ENCODE results near the gene NEDD4L. TPM values are rescaled to one million over a fixed set of nuclear protein-coding genes. Genes with fewer than 3 reads are reported as not detected.

NEDD4L gene
- polyA plus RNA-seq, 1 of the 3 experiments (the other 2 are of a cell fraction) = 13.2 TPM

GRCh38 chr18:58228176-58228575 is 184.2 kb downstream of the NEDD4L start:
- Histone ChIP-seq H3K9me2 (no peaks in the 10 kb centered on the region), H3K36me3 (replicated peaks in 1 of 2; ENCODE audit: control insufficient read depth in 1 of 2, insufficient read depth in 2 of 2, low read length in 1 of 2) (no peaks in the 10 kb centered on the region), H3K27ac (ENCODE audit: low read depth in 2 of 2, low read length in 1 of 2) (no peak overlapping the region), H2AFZ (ENCODE audit: low read depth) (no peak overlapping the region), H3K79me2 (ENCODE audit: insufficient read depth) (no peaks in the 10 kb centered on the region), H3K4me3 (ENCODE audit: low read depth in 2 of 2, low read length in 1 of 2) (no peak overlapping the region), H3K4me2 (no peak overlapping the region), H3K27me3 (ENCODE audit: insufficient read depth) (no peaks in the 10 kb centered on the region), H3F3A (replicated peaks; ENCODE audit: insufficient read depth) (peaks cover 10% of the 10 kb centered on the region), H3K4me1 (ENCODE audit: control insufficient read depth in 1 of 2, insufficient read depth in 2 of 2, low read depth in 1 of 2, low read length in 1 of 2) (peaks cover 18 to 25% of the 10 kb centered on the region in 2 experiments), H3K9ac (no peak overlapping the region), H3K9me3 (no peaks in the 10 kb centered on the region), H4K20me1 (ENCODE audit: insufficient read depth) (no peaks in the 10 kb centered on the region)
- ChIA-PET CTCF (interaction anchor here (0.8 to 2.5 kb wide), 3 partner anchors 12 to 34 kb away, joined by 4 to 9 read pairs (median 4); no protein-coding TSS in a partner anchor), POLR2A (no interaction called here)
- TF ChIP-seq REST (IDR thresholded peaks at IDR 0.05; ENCODE audit: low read depth, low read length) = no peak
- TF ChIP-seq GABPA (IDR thresholded peaks at IDR 0.05; ENCODE audit: low read depth) = no peak
- TF ChIP-seq CHD2 (IDR thresholded peaks at IDR 0.05; ENCODE audit: low read length, partially characterized antibody) = no peak
- TF ChIP-seq POLR2AphosphoS5 (IDR thresholded peaks at IDR 0.05; ENCODE audit: low read depth, low read length) = no peak
- no peak for TF ChIP-seq TEAD4 (IDR thresholded peaks at IDR 0.05; ENCODE audit: borderline replicate concordance, insufficient read depth)
- TF ChIP-seq FOXJ3 (CRISPR knock-in tag; IDR thresholded peaks at IDR 0.05) = no peak
- no peak for TF ChIP-seq EP300 (IDR thresholded peaks at IDR 0.05; ENCODE audit: borderline replicate concordance in 1 of 2, low read depth in 1 of 2, low read length in 1 of 2)
- TF ChIP-seq TCF12 (IDR thresholded peaks at IDR 0.05) = no peak
- no peak for TF ChIP-seq RFX5 (IDR thresholded peaks at IDR 0.05; ENCODE audit: low read length)
- no peak for TF ChIP-seq NRF1 (IDR thresholded peaks at IDR 0.05; ENCODE audit: low read depth, low read length)
- WGBS (ENCODE audit: low lambda C conversion rate) = 89% methylated on average over 6 of the region's 6 CpGs
- DNase-seq = no peak

GRCh38 chr18:58228762-58229161 is 184.7 kb downstream of the NEDD4L start:
- Histone ChIP-seq H3F3A (replicated peaks; ENCODE audit: insufficient read depth) (peaks cover 7% of the 10 kb centered on the region), H3K79me2 (ENCODE audit: insufficient read depth) (no peaks in the 10 kb centered on the region), H3K4me3 (ENCODE audit: low read depth in 2 of 2, low read length in 1 of 2) (no peak overlapping the region), H3K36me3 (replicated peaks in 1 of 2; ENCODE audit: control insufficient read depth in 1 of 2, insufficient read depth in 2 of 2, low read length in 1 of 2) (no peaks in the 10 kb centered on the region), H3K9me3 (no peaks in the 10 kb centered on the region), H3K9ac (no peak overlapping the region), H3K4me2 (no peak overlapping the region), H3K27ac (ENCODE audit: low read depth in 2 of 2, low read length in 1 of 2) (no peak overlapping the region), H4K20me1 (ENCODE audit: insufficient read depth) (no peaks in the 10 kb centered on the region), H3K9me2 (no peaks in the 10 kb centered on the region), H3K27me3 (ENCODE audit: insufficient read depth) (no peaks in the 10 kb centered on the region), H3K4me1 (ENCODE audit: control insufficient read depth in 1 of 2, insufficient read depth in 2 of 2, low read depth in 1 of 2, low read length in 1 of 2) (peaks cover 15 to 19% of the 10 kb centered on the region in 2 experiments), H2AFZ (ENCODE audit: low read depth) (no peak overlapping the region)
- CTCF ChIA-PET = interaction anchor here (1.5 to 2.5 kb wide), 2 partner anchors 15 to 35 kb away, joined by 4 to 9 read pairs; no protein-coding TSS in a partner anchor
- 94% methylated on average over 7 of the region's 7 CpGs for WGBS (ENCODE audit: low lambda C conversion rate)
- DNase-seq = no peak
- POLR2A ChIA-PET = no interaction called here
- TF ChIP-seq MAX (IDR thresholded peaks at IDR 0.05; ENCODE audit: low read depth) (no peak), EZH2phosphoT487 (IDR thresholded peaks at IDR 0.05; ENCODE audit: borderline replicate concordance, low read depth) (no peak), MEF2A (IDR thresholded peaks at IDR 0.05; ENCODE audit: borderline replicate concordance, low read depth) (no peak), GATA2 (CRISPR knock-in tag; IDR thresholded peaks at IDR 0.05) (no peak), SMC3 (IDR thresholded peaks at IDR 0.05; ENCODE audit: low read depth, low read length) (no peak), GABPA (IDR thresholded peaks at IDR 0.05; ENCODE audit: low read depth) (no peak), TEAD4 (IDR thresholded peaks at IDR 0.05; ENCODE audit: borderline replicate concordance, insufficient read depth) (no peak), SIN3A (IDR thresholded peaks at IDR 0.05; ENCODE audit: borderline replicate concordance, low read depth, low read length) (no peak), RXRA (IDR thresholded peaks at IDR 0.05; ENCODE audit: borderline replicate concordance, low read depth) (no peak)

Data from SK-N-SH (cell line).